ENCODE results near the gene C6.

C6 gene

GRCh38 chr5:41213340-41213739, at the start of gene C6:
C6 (minus strand) TSS chr5:41213532; CDS start chr5:41203230, 10,302 bp downstream.
- H3K27ac ChIP-seq (ENCODE audit: low read depth, low read length) = no peak within 1 kb of the TSS
- no peak within 1 kb of the TSS for H2AFZ ChIP-seq (ENCODE audit: low read length, unreplicated experiment)
- H3K36me3 ChIP-seq (ENCODE audit: insufficient read depth, low read length) = no peaks in the 10 kb centered on the region
- H3K79me2 ChIP-seq (ENCODE audit: control insufficient read depth, insufficient read depth, low read length, unreplicated experiment) = no peaks in the 10 kb centered on the region
- no peak within 1 kb of the TSS for H3K4me3 ChIP-seq (ENCODE audit: low read depth, low read length)
- no peaks in the 10 kb centered on the region for H3K27me3 ChIP-seq (ENCODE audit: insufficient read depth, low read length)
- H3K4me1 ChIP-seq (ENCODE audit: control insufficient read depth, insufficient read depth, low read length, unreplicated experiment) = no peaks in the 10 kb centered on the region

- H3K79me2 ChIP-seq (ENCODE audit: control insufficient read depth, insufficient read depth, low read length, unreplicated experiment) = no peaks in the 10 kb centered on the region
- no peaks in the 10 kb centered on the region for H3K4me1 ChIP-seq (ENCODE audit: control insufficient read depth, insufficient read depth, low read length, unreplicated experiment)
- no peaks in the 10 kb centered on the region for H3K36me3 ChIP-seq (ENCODE audit: insufficient read depth, low read length)
- no peaks in the 10 kb centered on the region for H3K27me3 ChIP-seq (ENCODE audit: insufficient read depth, low read length)
- no peak overlapping the region for H2AFZ ChIP-seq (ENCODE audit: low read length, unreplicated experiment)
- H3K4me3 ChIP-seq (ENCODE audit: low read depth, low read length) = no peak overlapping the region
- H3K27ac ChIP-seq (ENCODE audit: low read depth, low read length) = no peak overlapping the region
These were observed 43.1 kb upstream of the C6 start for GRCh38 chr5:41256400-41256799.

- H2AFZ ChIP-seq (ENCODE audit: low read length, unreplicated experiment) = no peak overlapping the region
- no peaks in the 10 kb centered on the region for H3K79me2 ChIP-seq (ENCODE audit: control insufficient read depth, insufficient read depth, low read length, unreplicated experiment)
- no peaks in the 10 kb centered on the region for H3K27me3 ChIP-seq (ENCODE audit: insufficient read depth, low read length)
- H3K4me3 ChIP-seq (ENCODE audit: low read depth, low read length) = no peak overlapping the region
- H3K27ac ChIP-seq (ENCODE audit: low read depth, low read length) = no peak overlapping the region
- H3K4me1 ChIP-seq (ENCODE audit: control insufficient read depth, insufficient read depth, low read length, unreplicated experiment) = no peaks in the 10 kb centered on the region
- H3K36me3 ChIP-seq (ENCODE audit: insufficient read depth, low read length) = no peaks in the 10 kb centered on the region
These were observed 39.8 kb upstream of the C6 start for GRCh38 chr5:41253109-41253508.

- Histone ChIP-seq H3K27me3 (ENCODE audit: insufficient read depth, low read length) (no peaks in the 10 kb centered on the region), H2AFZ (ENCODE audit: low read length, unreplicated experiment) (no peak overlapping the region), H3K79me2 (ENCODE audit: control insufficient read depth, insufficient read depth, low read length, unreplicated experiment) (no peaks in the 10 kb centered on the region), H3K4me3 (ENCODE audit: low read depth, low read length) (no peak overlapping the region), H3K27ac (ENCODE audit: low read depth, low read length) (no peak overlapping the region), H3K36me3 (ENCODE audit: insufficient read depth, low read length) (no peaks in the 10 kb centered on the region), H3K4me1 (ENCODE audit: control insufficient read depth, insufficient read depth, low read length, unreplicated experiment) (peaks cover 1% of the 10 kb centered on the region)
These were observed 38.7 kb upstream of the C6 start for GRCh38 chr5:41252036-41252435.

GRCh38 chr5:41250351-41250987, 37.1 kb upstream of the C6 start:
- Histone ChIP-seq H3K4me3 (ENCODE audit: low read depth, low read length) (no peak overlapping the region), H2AFZ (ENCODE audit: low read length, unreplicated experiment) (no peak overlapping the region), H3K27ac (ENCODE audit: low read depth, low read length) (no peak overlapping the region), H3K27me3 (ENCODE audit: insufficient read depth, low read length) (no peaks in the 10 kb centered on the region), H3K36me3 (ENCODE audit: insufficient read depth, low read length) (no peaks in the 10 kb centered on the region), H3K4me1 (ENCODE audit: control insufficient read depth, insufficient read depth, low read length, unreplicated experiment) (peaks cover 14% of the 10 kb centered on the region), H3K79me2 (ENCODE audit: control insufficient read depth, insufficient read depth, low read length, unreplicated experiment) (no peaks in the 10 kb centered on the region)

- peaks cover 14% of the 10 kb centered on the region for H3K4me1 ChIP-seq (ENCODE audit: control insufficient read depth, insufficient read depth, low read length, unreplicated experiment)
- no peaks in the 10 kb centered on the region for H3K36me3 ChIP-seq (ENCODE audit: insufficient read depth, low read length)
- H3K27me3 ChIP-seq (ENCODE audit: insufficient read depth, low read length) = no peaks in the 10 kb centered on the region
- no peak overlapping the region for H2AFZ ChIP-seq (ENCODE audit: low read length, unreplicated experiment)
- no peak overlapping the region for H3K4me3 ChIP-seq (ENCODE audit: low read depth, low read length)
- H3K27ac ChIP-seq (ENCODE audit: low read depth, low read length) = peak overlapping the region; percentile 74
- no peaks in the 10 kb centered on the region for H3K79me2 ChIP-seq (ENCODE audit: control insufficient read depth, insufficient read depth, low read length, unreplicated experiment)
These were observed 33.8 kb upstream of the C6 start for GRCh38 chr5:41247135-41247534.

GRCh38 chr5:41246376-41246775, 33.0 kb upstream of the C6 start:
- Histone ChIP-seq H3K4me3 (ENCODE audit: low read depth, low read length) (no peak overlapping the region), H2AFZ (ENCODE audit: low read length, unreplicated experiment) (no peak overlapping the region), H3K27ac (ENCODE audit: low read depth, low read length) (peak overlapping the region; percentile 74), H3K27me3 (ENCODE audit: insufficient read depth, low read length) (no peaks in the 10 kb centered on the region), H3K36me3 (ENCODE audit: insufficient read depth, low read length) (no peaks in the 10 kb centered on the region), H3K79me2 (ENCODE audit: control insufficient read depth, insufficient read depth, low read length, unreplicated experiment) (no peaks in the 10 kb centered on the region), H3K4me1 (ENCODE audit: control insufficient read depth, insufficient read depth, low read length, unreplicated experiment) (peaks cover 14% of the 10 kb centered on the region)

- Histone ChIP-seq H3K27me3 (ENCODE audit: insufficient read depth, low read length) (no peaks in the 10 kb centered on the region), H3K4me3 (ENCODE audit: low read depth, low read length) (no peak overlapping the region), H3K36me3 (ENCODE audit: insufficient read depth, low read length) (no peaks in the 10 kb centered on the region), H2AFZ (ENCODE audit: low read length, unreplicated experiment) (no peak overlapping the region), H3K4me1 (ENCODE audit: control insufficient read depth, insufficient read depth, low read length, unreplicated experiment) (peaks cover 14% of the 10 kb centered on the region), H3K79me2 (ENCODE audit: control insufficient read depth, insufficient read depth, low read length, unreplicated experiment) (no peaks in the 10 kb centered on the region), H3K27ac (ENCODE audit: low read depth, low read length) (no peak overlapping the region)
These were observed 30.2 kb upstream of the C6 start for GRCh38 chr5:41243558-41243957.

- Histone ChIP-seq H3K27me3 (ENCODE audit: insufficient read depth, low read length) (no peaks in the 10 kb centered on the region), H3K4me3 (ENCODE audit: low read depth, low read length) (no peak overlapping the region), H3K27ac (ENCODE audit: low read depth, low read length) (no peak overlapping the region), H2AFZ (ENCODE audit: low read length, unreplicated experiment) (no peak overlapping the region), H3K4me1 (ENCODE audit: control insufficient read depth, insufficient read depth, low read length, unreplicated experiment) (peaks cover 2% of the 10 kb centered on the region), H3K36me3 (ENCODE audit: insufficient read depth, low read length) (no peaks in the 10 kb centered on the region), H3K79me2 (ENCODE audit: control insufficient read depth, insufficient read depth, low read length, unreplicated experiment) (no peaks in the 10 kb centered on the region)
These were observed 27.7 kb upstream of the C6 start for GRCh38 chr5:41240985-41241384.

GRCh38 chr5:41240390-41240789, 27.1 kb upstream of the C6 start:
- Histone ChIP-seq H3K79me2 (ENCODE audit: control insufficient read depth, insufficient read depth, low read length, unreplicated experiment) (no peaks in the 10 kb centered on the region), H3K36me3 (ENCODE audit: insufficient read depth, low read length) (no peaks in the 10 kb centered on the region), H3K27ac (ENCODE audit: low read depth, low read length) (no peak overlapping the region), H3K4me1 (ENCODE audit: control insufficient read depth, insufficient read depth, low read length, unreplicated experiment) (no peaks in the 10 kb centered on the region), H3K4me3 (ENCODE audit: low read depth, low read length) (no peak overlapping the region), H3K27me3 (ENCODE audit: insufficient read depth, low read length) (no peaks in the 10 kb centered on the region), H2AFZ (ENCODE audit: low read length, unreplicated experiment) (no peak overlapping the region)

- Histone ChIP-seq H3K4me3 (ENCODE audit: low read depth, low read length) (no peak overlapping the region), H3K27me3 (ENCODE audit: insufficient read depth, low read length) (no peaks in the 10 kb centered on the region), H3K79me2 (ENCODE audit: control insufficient read depth, insufficient read depth, low read length, unreplicated experiment) (no peaks in the 10 kb centered on the region), H3K36me3 (ENCODE audit: insufficient read depth, low read length) (0 out of 2 replicates have a peak, but pooled peaks cover 3% of the 10 kb centered on the region), H3K4me1 (ENCODE audit: control insufficient read depth, insufficient read depth, low read length, unreplicated experiment) (no peaks in the 10 kb centered on the region), H3K27ac (ENCODE audit: low read depth, low read length) (no peak overlapping the region), H2AFZ (ENCODE audit: low read length, unreplicated experiment) (no peak overlapping the region)
These were observed 21.1 kb upstream of the C6 start for GRCh38 chr5:41234475-41234874.

Data from ACC112 (cell line).